ENCODE results near the gene ABHD3.

The ABHD3 gene

GRCh38 chr18:21706386-21706865, 1.9 kb upstream of the ABHD3 start:
- Histone ChIP-seq H3K4me3 (ENCODE audit: severe bottlenecking) (no peak overlapping the region), H3K36me3 (ENCODE audit: low read depth) (0 out of 2 replicates have a peak, but pooled peaks cover 3% of the 10 kb centered on the region), H3K27ac (ENCODE audit: poor library complexity, severe bottlenecking) (no peak overlapping the region), H3K27me3 (ENCODE audit: insufficient read depth, poor library complexity, severe bottlenecking) (no peaks in the 10 kb centered on the region), H3K9me3 (ENCODE audit: severe bottlenecking) (no peaks in the 10 kb centered on the region), H3K4me1 (ENCODE audit: insufficient read depth, poor library complexity, severe bottlenecking) (no peaks in the 10 kb centered on the region)
- DNase-seq (ENCODE audit: low spot score) = no peak
- ATAC-seq (ENCODE audit: low read depth) = no peak
- no peak for TF ChIP-seq CTCF (IDR thresholded peaks at IDR 0.05; ENCODE audit: poor library complexity, severe bottlenecking)

- Histone ChIP-seq H3K27me3 (ENCODE audit: insufficient read depth, poor library complexity, severe bottlenecking) (no peaks in the 10 kb centered on the region), H3K27ac (ENCODE audit: poor library complexity, severe bottlenecking) (peak overlapping the region; percentile 58), H3K4me1 (ENCODE audit: insufficient read depth, poor library complexity, severe bottlenecking) (no peaks in the 10 kb centered on the region), H3K4me3 (ENCODE audit: severe bottlenecking) (peak overlapping the region; percentile 64), H3K36me3 (ENCODE audit: low read depth) (peaks cover 16% of the 10 kb centered on the region; the same call in 1 of the 2 replicates), H3K9me3 (ENCODE audit: severe bottlenecking) (no peaks in the 10 kb centered on the region)
- DNase-seq (ENCODE audit: low spot score) = no peak
- no peak for TF ChIP-seq CTCF (IDR thresholded peaks at IDR 0.05; ENCODE audit: poor library complexity, severe bottlenecking)
- no peak for ATAC-seq (ENCODE audit: low read depth)
Measured at GRCh38 chr18:21703241-21703820, 1.2 kb downstream of the ABHD3 start.

DNA sequence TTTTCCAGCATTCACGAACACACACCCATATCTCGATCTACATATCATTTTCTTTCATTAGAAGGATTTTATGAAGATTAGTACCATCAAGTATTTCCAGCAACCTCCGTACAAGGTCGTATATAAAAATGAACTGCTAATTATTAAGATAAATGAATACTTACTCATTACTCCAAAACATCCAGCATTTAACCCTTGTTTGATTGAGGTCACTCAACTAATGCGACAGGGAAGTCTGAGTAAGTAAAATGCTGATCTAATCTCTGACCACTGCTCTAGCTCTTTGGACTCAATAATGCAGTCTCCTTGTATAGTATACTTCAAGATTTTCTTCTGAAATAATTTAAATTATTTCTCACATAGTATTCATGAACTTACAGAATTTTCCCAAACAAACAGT, 2.0 kb downstream of the ABHD3 start:
- ATAC-seq (ENCODE audit: low read depth) = no peak
- H3K27me3 ChIP-seq (ENCODE audit: insufficient read depth, poor library complexity, severe bottlenecking) = no peaks in the 10 kb centered on the region
- peak overlapping the region; percentile 58 for H3K27ac ChIP-seq (ENCODE audit: poor library complexity, severe bottlenecking)
- H3K9me3 ChIP-seq (ENCODE audit: severe bottlenecking) = no peaks in the 10 kb centered on the region
- no peak for DNase-seq (ENCODE audit: low spot score)
- H3K36me3 ChIP-seq (ENCODE audit: low read depth) = peaks cover 18% of the 10 kb centered on the region
- no peak overlapping the region for H3K4me3 ChIP-seq (ENCODE audit: severe bottlenecking)
- H3K4me1 ChIP-seq (ENCODE audit: insufficient read depth, poor library complexity, severe bottlenecking) = no peaks in the 10 kb centered on the region
- TF ChIP-seq CTCF (IDR thresholded peaks at IDR 0.05; ENCODE audit: poor library complexity, severe bottlenecking) = no peak

DNA sequence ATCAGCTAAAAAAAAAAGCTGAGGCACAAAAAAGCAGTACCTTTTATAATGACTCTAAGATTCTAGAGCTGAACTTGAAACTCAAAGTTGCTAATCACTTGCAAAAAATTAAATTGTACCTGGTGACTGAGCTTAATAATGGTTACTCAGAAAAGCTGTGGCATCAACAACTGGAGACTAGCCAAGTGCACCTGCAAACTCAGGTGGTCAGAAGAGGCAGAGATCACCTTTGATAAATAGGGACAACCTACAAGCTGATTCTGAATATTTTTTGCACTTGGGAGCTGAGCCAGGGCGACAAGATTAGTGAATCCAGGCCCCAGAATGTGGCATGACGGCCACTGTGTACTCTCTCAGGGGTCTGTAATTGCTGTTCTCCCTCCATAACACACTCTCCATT, 3.0 kb downstream of the ABHD3 start:
- Histone ChIP-seq H3K27me3 (ENCODE audit: insufficient read depth, poor library complexity, severe bottlenecking) (no peaks in the 10 kb centered on the region), H3K9me3 (ENCODE audit: severe bottlenecking) (no peaks in the 10 kb centered on the region), H3K27ac (ENCODE audit: poor library complexity, severe bottlenecking) (no peak overlapping the region), H3K36me3 (ENCODE audit: low read depth) (peaks cover 20% of the 10 kb centered on the region), H3K4me1 (ENCODE audit: insufficient read depth, poor library complexity, severe bottlenecking) (no peaks in the 10 kb centered on the region), H3K4me3 (ENCODE audit: severe bottlenecking) (no peak overlapping the region)
- no peak for ATAC-seq (ENCODE audit: low read depth)
- no peak for DNase-seq (ENCODE audit: low spot score)
- no peak for TF ChIP-seq CTCF (IDR thresholded peaks at IDR 0.05; ENCODE audit: poor library complexity, severe bottlenecking)

- ATAC-seq (ENCODE audit: low read depth) (no peak), DNase-seq (ENCODE audit: low spot score) (no peak)
- TF ChIP-seq CTCF (IDR thresholded peaks at IDR 0.05; ENCODE audit: poor library complexity, severe bottlenecking) = no peak
- no peak overlapping the region for H3K4me3 ChIP-seq (ENCODE audit: severe bottlenecking)
- no peaks in the 10 kb centered on the region for H3K27me3 ChIP-seq (ENCODE audit: insufficient read depth, poor library complexity, severe bottlenecking)
- no peaks in the 10 kb centered on the region for H3K4me1 ChIP-seq (ENCODE audit: insufficient read depth, poor library complexity, severe bottlenecking)
- H3K36me3 ChIP-seq (ENCODE audit: low read depth) = peaks cover 20% of the 10 kb centered on the region
- H3K9me3 ChIP-seq (ENCODE audit: severe bottlenecking) = no peaks in the 10 kb centered on the region
- no peak overlapping the region for H3K27ac ChIP-seq (ENCODE audit: poor library complexity, severe bottlenecking)
Measured at GRCh38 chr18:21700528-21701075, 4.0 kb downstream of the ABHD3 start.
